IMR-90 (cell line): ENCODE data around the gene FOXD4L3.
"Not testable (repeated sequence)": the region's sequence is repeated elsewhere in the genome, so short reads cannot be mapped to it uniquely, and the experiment has no call there.

Experiments used
- CEBPB ChIP-seq: IDR thresholded peaks from 2 replicates; pipeline ENCODE4 v1.6.1; 2012; ENCODE audit warnings: low read depth, low read length, improper control_type of control experiment
- TF ChIP-seq, protein P1 (sequence below): conservative IDR thresholded peaks from 2 replicates; pipeline ENCODE4 v1.5.1; 2012; ENCODE audit warnings: mild to moderate bottlenecking, low read depth, low read length, improper control_type of control experiment
- TF ChIP-seq, protein P2 (sequence below): fragments of 150-350 bp; IDR thresholded peaks from 2 replicates; pipeline ENCODE4 v1.6.1; 2017; ENCODE audit warnings: mild to moderate bottlenecking, antibody characterized with exemption, low read length, low read depth

DNA sequence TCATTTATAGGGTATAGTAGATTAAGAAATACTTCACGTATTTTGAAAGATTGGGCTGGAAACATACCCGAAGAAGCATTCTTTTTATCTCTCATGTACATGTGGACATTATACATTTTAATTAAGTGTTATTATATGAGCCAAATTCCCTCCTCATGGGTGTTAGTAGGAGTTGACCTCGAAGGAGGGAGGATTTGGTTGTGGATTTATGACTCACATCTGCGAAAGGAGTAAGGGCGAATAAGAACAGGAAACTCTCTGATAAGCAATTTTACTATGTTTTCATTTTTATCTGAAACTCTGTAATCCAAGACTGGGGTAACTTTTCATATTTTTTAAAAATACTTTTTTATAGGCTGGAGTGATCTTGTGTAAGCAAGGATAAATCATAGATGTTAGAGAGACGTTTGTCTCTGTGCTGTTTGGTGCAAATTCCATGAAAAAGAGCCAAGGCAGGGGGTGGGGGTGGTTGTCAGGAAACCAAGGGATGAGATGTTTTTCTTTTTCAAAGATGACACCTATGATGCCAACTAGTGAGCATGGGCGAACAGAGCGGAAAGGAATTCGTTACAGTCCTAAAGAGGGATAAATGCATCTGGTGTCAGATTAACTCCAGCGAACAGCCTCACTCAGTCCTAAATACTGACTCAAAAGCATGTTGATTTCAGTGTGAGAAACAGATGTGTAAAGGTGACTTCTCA is 34.1 kb downstream of the FOXD4L3 start:
- TF ChIP-seq CEBPB, result not testable (repeated sequence)
- TF ChIP-seq, protein P1, sequence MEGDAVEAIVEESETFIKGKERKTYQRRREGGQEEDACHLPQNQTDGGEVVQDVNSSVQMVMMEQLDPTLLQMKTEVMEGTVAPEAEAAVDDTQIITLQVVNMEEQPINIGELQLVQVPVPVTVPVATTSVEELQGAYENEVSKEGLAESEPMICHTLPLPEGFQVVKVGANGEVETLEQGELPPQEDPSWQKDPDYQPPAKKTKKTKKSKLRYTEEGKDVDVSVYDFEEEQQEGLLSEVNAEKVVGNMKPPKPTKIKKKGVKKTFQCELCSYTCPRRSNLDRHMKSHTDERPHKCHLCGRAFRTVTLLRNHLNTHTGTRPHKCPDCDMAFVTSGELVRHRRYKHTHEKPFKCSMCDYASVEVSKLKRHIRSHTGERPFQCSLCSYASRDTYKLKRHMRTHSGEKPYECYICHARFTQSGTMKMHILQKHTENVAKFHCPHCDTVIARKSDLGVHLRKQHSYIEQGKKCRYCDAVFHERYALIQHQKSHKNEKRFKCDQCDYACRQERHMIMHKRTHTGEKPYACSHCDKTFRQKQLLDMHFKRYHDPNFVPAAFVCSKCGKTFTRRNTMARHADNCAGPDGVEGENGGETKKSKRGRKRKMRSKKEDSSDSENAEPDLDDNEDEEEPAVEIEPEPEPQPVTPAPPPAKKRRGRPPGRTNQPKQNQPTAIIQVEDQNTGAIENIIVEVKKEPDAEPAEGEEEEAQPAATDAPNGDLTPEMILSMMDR, result not testable (repeated sequence)
- TF ChIP-seq, protein P2, sequence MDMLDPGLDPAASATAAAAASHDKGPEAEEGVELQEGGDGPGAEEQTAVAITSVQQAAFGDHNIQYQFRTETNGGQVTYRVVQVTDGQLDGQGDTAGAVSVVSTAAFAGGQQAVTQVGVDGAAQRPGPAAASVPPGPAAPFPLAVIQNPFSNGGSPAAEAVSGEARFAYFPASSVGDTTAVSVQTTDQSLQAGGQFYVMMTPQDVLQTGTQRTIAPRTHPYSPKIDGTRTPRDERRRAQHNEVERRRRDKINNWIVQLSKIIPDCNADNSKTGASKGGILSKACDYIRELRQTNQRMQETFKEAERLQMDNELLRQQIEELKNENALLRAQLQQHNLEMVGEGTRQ, result not testable (repeated sequence)
